ENCODE data around the gene MKNK2. TPM values are rescaled to one million over a fixed set of nuclear protein-coding genes. Genes with fewer than 3 reads are reported as not detected.
A peak's percentile ranks its signal among the peaks of the same experiment; 100 is the strongest.
"Not testable (repeated sequence)": the region's sequence is repeated elsewhere in the genome, so short reads cannot be mapped to it uniquely, and the experiment has no call there.

Gene MKNK2
- total and polyA plus RNA-seq, 10 of the 15 experiments (the other 5 are each of a cell fraction or from before 2014, with no cell fraction given), result 9.6 to 365 (median 69.9) TPM

DNA sequence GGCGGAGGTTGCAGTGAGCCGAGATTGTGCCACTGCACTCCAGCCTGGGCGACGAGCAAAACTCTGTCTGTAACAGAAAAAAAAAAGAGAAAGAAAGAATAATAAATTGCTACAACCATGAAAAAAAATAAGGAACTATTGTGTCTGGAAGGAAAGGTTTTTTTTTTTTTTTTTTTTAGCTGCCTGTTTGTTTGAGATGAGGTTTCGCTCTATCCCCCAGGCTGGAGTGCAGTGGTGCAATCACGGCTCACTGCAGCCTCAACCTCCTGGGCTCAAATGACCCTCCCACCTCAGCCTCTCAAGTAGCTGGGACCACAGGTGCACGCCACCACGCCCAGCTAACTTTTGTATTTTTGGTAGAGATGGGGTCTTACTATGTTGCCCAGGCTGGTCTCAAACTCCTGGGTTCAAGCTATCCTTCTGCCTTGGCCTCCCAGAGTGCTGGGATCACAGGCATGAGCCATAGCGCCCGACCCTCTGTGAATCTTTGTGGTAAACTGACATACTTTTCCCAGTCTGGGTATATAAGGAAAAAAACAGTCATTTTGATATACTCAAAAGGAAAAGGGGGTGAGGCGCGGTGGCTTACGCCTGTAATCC, 41.0 kb upstream of the MKNK2 start:
- POLR2A ChIA-PET, result interaction anchor here (0.6 to 7.8 kb wide), 18 partner anchors 9 to 470 kb away, joined by 3 to 110 read pairs (median 8); partner anchors contain the start of genes AP3D1 and MKNK2
- Histone ChIP-seq H3K79me2 (ENCODE audit: control insufficient read depth, insufficient read depth, low read length) (peaks cover 83% of the 10 kb centered on the region), H3K4me1 (ENCODE audit: control insufficient read depth, insufficient read depth, low read length) (peaks cover 56% of the 10 kb centered on the region), H3K9ac (ENCODE audit: control insufficient read depth, insufficient read depth, low read length) (peak overlapping the region; percentile 81; the same call in 1 of the 2 replicates), H3K4me2 (ENCODE audit: control insufficient read depth, insufficient read depth) (peak overlapping the region; percentile 98), H3K27ac (ENCODE audit: control insufficient read depth, insufficient read depth) (peak overlapping the region; percentile 93), H3K4me3 (peak overlapping the region; percentile 93)
- RAD21 ChIA-PET (ENCODE audit: unreplicated experiment), result interaction anchor here (0.6 to 4.9 kb wide), 9 partner anchors 9 to 1766 kb away, joined by 4 to 31 read pairs (median 5); no protein-coding TSS in a partner anchor
- WGBS (ENCODE audit: insufficient coverage, insufficient replicate concordance, low lambda C conversion rate, missing lambda C conversion rate), result 50% methylated on average over 13 of the region's 13 CpGs
- H3K27me3 ChIP-seq (replicated peaks in 1 of 2; ENCODE audit: control insufficient read depth in 2 of 2, insufficient read depth in 2 of 2, low read length in 1 of 2); H4K20me1 ChIP-seq (ENCODE audit: control insufficient read depth, insufficient read depth); ATAC-seq; BruUV-seq (replicated peaks); H3K9me3 ChIP-seq (replicated peaks; ENCODE audit: control insufficient read depth, insufficient read depth, low read length); H2AFZ ChIP-seq (ENCODE audit: control insufficient read depth, low read depth, low read length); FAIRE-seq; in situ Hi-C loops (cut with MboI); DNase-seq (ENCODE audit: low read depth, low spot score); H3K36me3 ChIP-seq (ENCODE audit: control insufficient read depth in 2 of 2, insufficient read depth in 2 of 2, low read length in 1 of 2): not testable (repeated sequence)
- intact Hi-C loops (cut with micrococcal nuclease; ENCODE audit: unreplicated experiment), result loop anchor here (2.0 to 10.0 kb wide), 5 partner anchors 41 to 187 kb away; partner anchors contain the start of genes ADAT3, BTBD2, MKNK2 and PLEKHJ1
- CTCF ChIA-PET, result interaction anchor here (1.0 to 4.6 kb wide), 5 partner anchors 40 to 73 kb away, joined by 3 to 27 read pairs (median 4); partner anchors contain the start of gene MKNK2
- SMC1A ChIA-PET (ENCODE audit: uncharacterized antibody, unreplicated experiment), result interaction anchor here (0.7 to 5.1 kb wide), 7 partner anchors 9 to 516 kb away, joined by 3 to 43 read pairs (median 4); partner anchors contain the start of gene AP3D1

DNA sequence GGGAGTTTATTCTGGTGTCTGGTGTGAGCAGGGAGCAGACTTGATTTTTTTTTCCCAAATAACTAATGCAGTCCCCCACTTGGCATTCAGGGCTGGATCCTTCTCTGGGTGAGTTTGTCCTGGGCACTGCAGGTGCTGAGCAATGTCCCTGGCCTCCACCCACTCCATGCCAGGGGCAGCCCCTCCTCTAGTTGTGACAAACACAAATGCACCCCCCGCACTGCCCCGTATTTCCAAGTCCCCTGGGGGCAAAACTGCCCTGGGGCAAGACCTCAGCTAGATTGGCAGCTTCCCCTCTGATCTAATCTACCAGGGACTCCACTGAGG, 38.6 kb upstream of the MKNK2 start:
- intact Hi-C loops (cut with micrococcal nuclease; ENCODE audit: unreplicated experiment), result loop anchor here (1.0 to 10.0 kb wide), 8 partner anchors 34 to 533 kb away; partner anchors contain the start of genes ADAT3, BTBD2, MKNK2 and PLEKHJ1
- FAIRE-seq (no peak), DNase-seq (ENCODE audit: low read depth, low spot score) (no peak), ATAC-seq (peak; percentile 0; the same call in 2 of the 3 replicates)
- H3K4me1 ChIP-seq (ENCODE audit: control insufficient read depth, insufficient read depth, low read length), result peaks cover 62% of the 10 kb centered on the region
- WGBS (ENCODE audit: insufficient coverage, insufficient replicate concordance, low lambda C conversion rate, missing lambda C conversion rate), result 0% methylated on average over 2 of the region's 2 CpGs
- ChIA-PET RAD21 (ENCODE audit: unreplicated experiment) (interaction anchor here (0.8 to 2.6 kb wide), 6 partner anchors 22 to 82 kb away, joined by 3 to 11 read pairs (median 4); no protein-coding TSS in a partner anchor), SMC1A (ENCODE audit: uncharacterized antibody, unreplicated experiment) (interaction anchor here (1.0 to 1.6 kb wide), 6 partner anchors 9 to 82 kb away, joined by 3 to 5 read pairs (median 3); no protein-coding TSS in a partner anchor), POLR2A (interaction anchor here (0.5 to 7.8 kb wide), 5 partner anchors 9 to 1013 kb away, joined by 3 to 110 read pairs (median 6); partner anchors contain the start of gene MKNK2), CTCF (interaction anchor here (0.6 to 4.6 kb wide), 3 partner anchors 37 to 307 kb away, joined by 3 to 27 read pairs (median 3); partner anchors contain the start of gene MKNK2)
- peaks cover 0 to 3% of the 10 kb centered on the region in 2 experiments; a peak in 1 of 4 replicates for H3K36me3 ChIP-seq (ENCODE audit: control insufficient read depth in 2 of 2, insufficient read depth in 2 of 2, low read length in 1 of 2)
- BruUV-seq (replicated peaks), result no TSS peak
- no peaks in the 10 kb centered on the region for H4K20me1 ChIP-seq (ENCODE audit: control insufficient read depth, insufficient read depth)
- peak overlapping the region; percentile 93 for H3K4me3 ChIP-seq
- H3K4me2 ChIP-seq (ENCODE audit: control insufficient read depth, insufficient read depth), result peak overlapping the region; percentile 88
- peaks cover 78% of the 10 kb centered on the region for H3K79me2 ChIP-seq (ENCODE audit: control insufficient read depth, insufficient read depth, low read length)
- in situ Hi-C loops (cut with MboI), result loop anchor here (10.0 kb wide), 1 partner anchor 825 kb away; the partner anchor contains the start of gene CIRBP
- peak overlapping the region; percentile 81 for H3K9ac ChIP-seq (ENCODE audit: control insufficient read depth, insufficient read depth, low read length)
- H3K27me3 ChIP-seq (replicated peaks in 1 of 2; ENCODE audit: control insufficient read depth in 2 of 2, insufficient read depth in 2 of 2, low read length in 1 of 2), result no peaks in the 10 kb centered on the region
- H3K9me3 ChIP-seq (replicated peaks; ENCODE audit: control insufficient read depth, insufficient read depth, low read length), result no peaks in the 10 kb centered on the region
- peak overlapping the region; percentile 93 for H3K27ac ChIP-seq (ENCODE audit: control insufficient read depth, insufficient read depth)
- no peak overlapping the region for H2AFZ ChIP-seq (ENCODE audit: control insufficient read depth, low read depth, low read length)
- TF ChIP-seq MEF2B (IDR thresholded peaks at IDR 0.05; ENCODE audit: partially characterized antibody, poor library complexity, severe bottlenecking), result peak; percentile 6
- peak; percentile 12; the same call in 1 of the 2 replicates for TF ChIP-seq WRNIP1 (IDR thresholded peaks at IDR 0.05; ENCODE audit: borderline replicate concordance, low read depth, low read length)
- TF ChIP-seq, protein P1, sequence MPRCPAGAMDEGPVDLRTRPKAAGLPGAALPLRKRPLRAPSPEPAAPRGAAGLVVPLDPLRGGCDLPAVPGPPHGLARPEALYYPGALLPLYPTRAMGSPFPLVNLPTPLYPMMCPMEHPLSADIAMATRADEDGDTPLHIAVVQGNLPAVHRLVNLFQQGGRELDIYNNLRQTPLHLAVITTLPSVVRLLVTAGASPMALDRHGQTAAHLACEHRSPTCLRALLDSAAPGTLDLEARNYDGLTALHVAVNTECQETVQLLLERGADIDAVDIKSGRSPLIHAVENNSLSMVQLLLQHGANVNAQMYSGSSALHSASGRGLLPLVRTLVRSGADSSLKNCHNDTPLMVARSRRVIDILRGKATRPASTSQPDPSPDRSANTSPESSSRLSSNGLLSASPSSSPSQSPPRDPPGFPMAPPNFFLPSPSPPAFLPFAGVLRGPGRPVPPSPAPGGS (IDR thresholded peaks at IDR 0.05; ENCODE audit: borderline replicate concordance, insufficient read depth, low read depth, low read length, poor library complexity, severe bottlenecking), result peak; percentile 19
- TF ChIP-seq NFIC (IDR thresholded peaks at IDR 0.05; ENCODE audit: low read depth, low read length), result no peak
- TF ChIP-seq YBX1 (IDR thresholded peaks at IDR 0.05), result 0 out of 2 replicates have a peak, but pooled peaks have one; percentile 3
- peak in 1 of 2 experiments; percentile 22; a peak in 1 of 3 replicates for TF ChIP-seq EGR1 (IDR thresholded peaks at IDR 0.05; ENCODE audit: borderline replicate concordance in 1 of 2, low read depth in 2 of 2, low read length in 2 of 2)
- TF ChIP-seq, protein P2, sequence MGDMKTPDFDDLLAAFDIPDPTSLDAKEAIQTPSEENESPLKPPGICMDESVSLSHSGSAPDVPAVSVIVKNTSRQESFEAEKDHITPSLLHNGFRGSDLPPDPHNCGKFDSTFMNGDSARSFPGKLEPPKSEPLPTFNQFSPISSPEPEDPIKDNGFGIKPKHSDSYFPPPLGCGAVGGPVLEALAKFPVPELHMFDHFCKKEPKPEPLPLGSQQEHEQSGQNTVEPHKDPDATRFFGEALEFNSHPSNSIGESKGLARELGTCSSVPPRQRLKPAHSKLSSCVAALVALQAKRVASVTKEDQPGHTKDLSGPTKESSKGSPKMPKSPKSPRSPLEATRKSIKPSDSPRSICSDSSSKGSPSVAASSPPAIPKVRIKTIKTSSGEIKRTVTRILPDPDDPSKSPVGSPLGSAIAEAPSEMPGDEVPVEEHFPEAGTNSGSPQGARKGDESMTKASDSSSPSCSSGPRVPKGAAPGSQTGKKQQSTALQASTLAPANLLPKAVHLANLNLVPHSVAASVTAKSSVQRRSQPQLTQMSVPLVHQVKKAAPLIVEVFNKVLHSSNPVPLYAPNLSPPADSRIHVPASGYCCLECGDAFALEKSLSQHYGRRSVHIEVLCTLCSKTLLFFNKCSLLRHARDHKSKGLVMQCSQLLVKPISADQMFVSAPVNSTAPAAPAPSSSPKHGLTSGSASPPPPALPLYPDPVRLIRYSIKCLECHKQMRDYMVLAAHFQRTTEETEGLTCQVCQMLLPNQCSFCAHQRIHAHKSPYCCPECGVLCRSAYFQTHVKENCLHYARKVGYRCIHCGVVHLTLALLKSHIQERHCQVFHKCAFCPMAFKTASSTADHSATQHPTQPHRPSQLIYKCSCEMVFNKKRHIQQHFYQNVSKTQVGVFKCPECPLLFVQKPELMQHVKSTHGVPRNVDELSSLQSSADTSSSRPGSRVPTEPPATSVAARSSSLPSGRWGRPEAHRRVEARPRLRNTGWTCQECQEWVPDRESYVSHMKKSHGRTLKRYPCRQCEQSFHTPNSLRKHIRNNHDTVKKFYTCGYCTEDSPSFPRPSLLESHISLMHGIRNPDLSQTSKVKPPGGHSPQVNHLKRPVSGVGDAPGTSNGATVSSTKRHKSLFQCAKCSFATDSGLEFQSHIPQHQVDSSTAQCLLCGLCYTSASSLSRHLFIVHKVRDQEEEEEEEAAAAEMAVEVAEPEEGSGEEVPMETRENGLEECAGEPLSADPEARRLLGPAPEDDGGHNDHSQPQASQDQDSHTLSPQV (IDR thresholded peaks at IDR 0.05), result 0 out of 2 replicates have a peak, but pooled peaks have one; percentile 2
